Stimulated activated naive B cell treated with anti-CD40 and anti-IgM and Interleukin-4, amounts not matched to agents 10 μg/mL and 1 μg/mL and 100 μg/mL, for 72 hours (primary cell): ENCODE data around the gene METTL2B.
A peak's percentile ranks its signal among the peaks of the same experiment; 100 is the strongest.
"Not testable (repeated sequence)": the region's sequence is repeated elsewhere in the genome, so short reads cannot be mapped to it uniquely, and the experiment has no call there.

Source experiments
- ATAC-seq, 2 donors: fragments of 150-1000 bp; cut with Tn5 transposase; replicated peaks; 2 replicates each; pipeline ENCODE4 v1.10.0; 2021; ENCODE audit warnings: moderate library complexity in 1 of 2
- DNase-seq: peaks from one replicate; pipeline ENCODE4 v3.0.0; 2021
- H3K27ac Mint-ChIP-seq: one replicate; pipeline ENCODE4 v1.8.0; 2022; ENCODE audit warnings: mild to moderate bottlenecking, mixed read lengths
- H3K27me3 Mint-ChIP-seq, 2 donors: one replicate each; pipeline ENCODE4 v1.8.0; 2022; ENCODE audit warnings: mixed read lengths in 2 of 2
- H3K36me3 Mint-ChIP-seq, 2 donors: one replicate each; pipeline ENCODE4 v1.8.0; 2022; ENCODE audit warnings: mixed read lengths in 2 of 2, mild to moderate bottlenecking in 1 of 2
- H3K4me1 Mint-ChIP-seq, 2 donors: one replicate each; pipeline ENCODE4 v1.8.0; 2022; ENCODE audit warnings: mixed read lengths in 2 of 2, mild to moderate bottlenecking in 1 of 2
- H3K4me3 Mint-ChIP-seq, 2 donors: one replicate each; pipeline ENCODE4 v1.8.0; 2022; ENCODE audit warnings: mild to moderate bottlenecking in 2 of 2, mixed read lengths in 2 of 2, moderate library complexity in 1 of 2
- H3K9me3 Mint-ChIP-seq, 2 donors: one replicate each; pipeline ENCODE4 v1.8.0; 2022; ENCODE audit warnings: mixed read lengths in 2 of 2, mild to moderate bottlenecking in 1 of 2

METTL2B gene

DNA sequence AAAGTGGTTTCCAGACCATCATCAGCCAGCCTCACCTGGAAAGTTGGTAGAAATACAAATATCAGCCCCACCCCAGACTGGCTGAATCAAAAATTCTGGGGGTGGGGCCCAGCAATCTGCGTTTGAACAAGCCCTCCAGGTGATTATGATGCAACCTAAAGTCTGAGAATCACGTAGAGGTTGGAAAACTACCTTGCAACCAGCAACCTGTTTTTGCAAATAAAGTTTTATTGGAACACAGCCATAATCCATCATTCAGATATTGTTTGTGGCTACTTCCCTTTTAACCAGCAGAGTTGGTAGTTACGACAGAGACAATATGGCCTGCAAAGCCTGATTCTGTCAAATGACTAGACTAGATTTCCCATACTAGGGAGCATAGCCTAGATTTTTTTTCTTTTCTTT is 49.5 kb downstream of the METTL2B start:
- DNase-seq, H3K9me3 Mint-ChIP-seq, H3K27me3 Mint-ChIP-seq: not testable (repeated sequence)

DNA sequence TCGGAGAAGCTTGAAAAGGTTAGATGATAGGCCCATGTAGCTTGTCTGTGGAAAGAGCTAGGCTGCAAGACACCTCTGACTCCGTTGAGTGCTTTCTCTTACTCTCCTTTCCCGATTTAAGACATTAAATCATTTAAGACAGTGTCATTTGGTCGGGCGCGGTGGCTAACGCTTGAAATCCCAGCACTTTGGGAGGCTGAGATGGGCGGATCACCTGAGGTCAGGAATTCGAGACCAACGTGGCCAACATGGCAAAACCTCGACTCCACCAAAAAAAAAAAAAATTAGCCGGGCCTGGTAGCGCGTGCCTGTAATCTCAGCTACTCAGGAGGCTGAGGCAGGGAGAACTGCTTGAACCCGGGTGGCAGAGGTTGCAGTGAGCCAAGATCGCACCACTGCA is 52.6 kb downstream of the METTL2B start:
- Mint-ChIP-seq H3K4me1 (peaks cover 22 to 24% of the 10 kb centered on the region in 2 donors), H3K27ac (peak overlapping the region; percentile 25)
- not testable (repeated sequence) for H3K27me3 Mint-ChIP-seq, H3K9me3 Mint-ChIP-seq, H3K4me3 Mint-ChIP-seq, ATAC-seq, DNase-seq, H3K36me3 Mint-ChIP-seq

More for the DNA sequence above, 49.5 kb downstream of the METTL2B start:
- H3K27ac Mint-ChIP-seq, H3K4me3 Mint-ChIP-seq, ATAC-seq, H3K36me3 Mint-ChIP-seq: not testable (repeated sequence)
- peaks cover 17 to 18% of the 10 kb centered on the region in 2 donors for H3K4me1 Mint-ChIP-seq

DNA sequence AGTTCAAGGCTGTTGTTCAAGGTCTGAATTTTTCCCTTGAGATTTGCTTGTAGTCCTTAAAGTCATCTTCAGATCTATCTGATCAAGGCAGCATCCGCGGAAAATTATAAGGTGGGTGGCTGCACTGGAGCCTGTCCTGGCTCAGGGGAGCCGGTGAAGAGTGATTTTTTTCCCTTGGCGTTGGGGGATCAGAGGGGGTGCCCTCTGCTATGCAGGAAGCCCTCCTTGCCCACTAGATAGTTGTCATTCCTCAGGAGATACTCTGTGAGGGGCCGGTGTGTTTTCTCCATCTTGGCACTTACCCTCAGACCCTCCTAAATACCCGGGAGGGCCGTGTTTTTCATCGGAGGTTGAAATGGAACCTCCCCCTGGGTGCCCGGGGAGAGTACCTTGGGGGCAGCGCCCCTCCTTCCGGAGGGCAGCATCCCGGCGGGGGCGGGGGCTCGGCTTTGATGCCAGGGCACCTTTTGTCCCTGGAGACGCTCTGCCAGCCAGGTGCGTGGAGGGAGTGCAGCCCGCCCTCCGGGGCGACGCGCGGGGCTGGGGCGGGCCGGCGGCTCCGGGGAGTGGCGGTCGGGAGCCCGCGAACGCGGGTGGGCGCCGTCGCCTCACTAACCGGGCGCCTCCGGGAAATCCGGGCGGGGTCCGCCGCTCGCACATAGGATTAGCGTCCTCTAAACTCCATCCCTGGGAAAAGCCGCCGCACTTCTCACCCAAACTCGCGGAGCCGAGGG is 53.7 kb downstream of the METTL2B start:
- ATAC-seq = peak; percentile 28 to 35
- H3K27me3 Mint-ChIP-seq, H3K9me3 Mint-ChIP-seq: not testable (repeated sequence)
- peak overlapping the region; percentile 85 to 86 for H3K4me3 Mint-ChIP-seq
- peak overlapping the region; percentile 82 for H3K27ac Mint-ChIP-seq
- H3K36me3 Mint-ChIP-seq = peaks cover 6 to 13% of the 10 kb centered on the region in 2 donors
- H3K4me1 Mint-ChIP-seq = peaks cover 24 to 26% of the 10 kb centered on the region in 2 donors
- peak; percentile 29 for DNase-seq

DNA sequence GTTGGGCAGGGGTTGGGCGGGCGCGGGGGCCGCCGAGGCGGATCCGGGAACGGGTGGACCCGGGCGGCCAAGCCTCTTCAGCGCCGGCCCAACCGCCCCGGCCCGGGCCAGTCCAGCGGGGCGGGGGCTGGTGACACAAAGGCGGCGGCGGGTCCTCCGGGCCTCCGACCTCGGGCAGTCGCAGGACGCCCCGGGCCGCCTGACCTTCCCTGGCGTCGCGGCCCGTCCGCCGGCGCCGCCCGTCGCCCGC is 54.2 kb downstream of the METTL2B start:
- DNase-seq = no peak
- Mint-ChIP-seq H3K4me3 (peak overlapping the region; percentile 84 to 86), H3K36me3 (peaks cover 6 to 14% of the 10 kb centered on the region in 2 donors), H3K27me3 (no peaks in the 10 kb centered on the region), H3K27ac (no peak overlapping the region), H3K4me1 (peaks cover 23 to 24% of the 10 kb centered on the region in 2 donors), H3K9me3 (no peaks in the 10 kb centered on the region)
- no peak for ATAC-seq

DNA sequence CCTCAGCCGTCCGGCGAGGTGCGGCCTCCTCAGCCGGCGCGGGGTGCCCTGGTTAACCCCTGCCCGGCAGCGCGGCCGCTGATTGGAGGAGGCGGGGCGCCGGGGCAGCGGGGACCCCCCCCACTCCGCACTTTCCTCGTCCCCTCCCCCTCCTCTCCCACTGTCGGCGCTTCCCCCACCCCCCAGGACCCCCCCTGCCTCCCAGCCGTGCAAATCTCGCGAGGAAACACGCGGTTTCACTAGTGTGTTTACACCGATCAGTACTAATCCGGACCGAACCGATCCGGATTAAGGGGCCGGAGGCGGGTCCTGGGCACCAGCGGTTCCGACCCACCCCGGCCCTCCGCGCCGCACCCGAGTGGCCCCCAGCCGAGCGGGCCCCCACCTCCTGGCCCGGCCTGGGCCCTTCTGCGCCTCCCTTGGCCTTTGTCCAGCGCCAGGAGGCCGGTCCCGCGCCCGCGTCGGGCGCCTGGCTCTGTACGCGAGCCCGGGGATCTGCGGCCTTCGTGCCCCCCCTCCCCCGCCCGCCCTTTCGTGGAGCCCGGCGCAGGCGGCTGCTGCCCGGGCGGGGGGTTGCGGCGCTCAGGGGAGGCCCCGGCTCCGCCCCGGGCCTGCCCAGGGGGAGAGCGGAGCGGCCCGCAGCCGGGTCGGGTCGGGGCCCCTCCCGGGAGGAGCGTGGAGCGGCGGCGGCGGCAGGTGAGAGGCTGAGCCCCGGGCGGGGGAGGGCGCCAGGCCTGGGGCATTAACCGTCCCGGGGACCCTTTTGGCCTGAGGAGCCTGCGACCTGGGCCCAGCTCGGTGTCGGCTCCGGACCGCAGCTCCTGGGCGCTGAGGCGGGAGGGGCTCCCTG is 54.8 kb downstream of the METTL2B start:
- H3K4me3 Mint-ChIP-seq = peak overlapping the region; percentile 84 to 86
- H3K9me3 Mint-ChIP-seq, H3K27me3 Mint-ChIP-seq: not testable (repeated sequence)
- peak overlapping the region; percentile 91 for H3K27ac Mint-ChIP-seq
- peaks cover 23 to 29% of the 10 kb centered on the region in 2 donors for H3K4me1 Mint-ChIP-seq
- ATAC-seq (peak; percentile 83 to 85), DNase-seq (peak; percentile 80)
- peaks cover 9 to 18% of the 10 kb centered on the region in 2 donors for H3K36me3 Mint-ChIP-seq

DNA sequence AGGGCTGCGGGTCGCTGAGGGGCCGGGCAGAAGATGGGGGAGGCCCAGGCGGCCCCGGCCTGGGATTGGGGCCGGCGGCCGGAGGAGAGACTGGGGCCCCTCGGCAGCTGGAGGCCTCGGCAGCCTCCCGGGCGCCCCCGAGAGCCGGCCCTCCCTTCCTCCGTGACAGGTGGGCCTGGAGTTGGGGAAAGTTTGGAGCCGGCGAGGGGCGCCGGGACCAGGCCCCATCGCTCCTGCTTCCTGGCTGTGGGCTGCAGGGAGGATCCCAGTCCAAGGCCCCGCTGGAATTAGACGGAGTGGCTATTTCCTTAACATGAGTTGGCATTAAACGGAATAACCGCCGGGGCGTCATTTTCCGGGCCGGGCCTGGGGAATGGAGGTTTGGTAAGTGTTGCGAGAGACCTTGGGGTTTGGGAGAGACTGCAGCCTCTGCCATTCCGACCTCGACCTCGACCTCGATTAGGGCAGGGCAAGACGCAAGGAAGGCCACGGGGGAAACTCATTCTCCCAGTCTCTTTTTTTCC is 55.5 kb downstream of the METTL2B start:
- peaks cover 10 to 19% of the 10 kb centered on the region in 2 donors for H3K36me3 Mint-ChIP-seq
- H3K27ac Mint-ChIP-seq = peak overlapping the region; percentile 91
- H3K9me3 Mint-ChIP-seq, H3K27me3 Mint-ChIP-seq: not testable (repeated sequence)
- DNase-seq (peak; percentile 17), ATAC-seq (peak in 1 of 2 donors; percentile 20)
- H3K4me1 Mint-ChIP-seq = peaks cover 23 to 29% of the 10 kb centered on the region in 2 donors
- H3K4me3 Mint-ChIP-seq = peak overlapping the region; percentile 84 to 86

DNA sequence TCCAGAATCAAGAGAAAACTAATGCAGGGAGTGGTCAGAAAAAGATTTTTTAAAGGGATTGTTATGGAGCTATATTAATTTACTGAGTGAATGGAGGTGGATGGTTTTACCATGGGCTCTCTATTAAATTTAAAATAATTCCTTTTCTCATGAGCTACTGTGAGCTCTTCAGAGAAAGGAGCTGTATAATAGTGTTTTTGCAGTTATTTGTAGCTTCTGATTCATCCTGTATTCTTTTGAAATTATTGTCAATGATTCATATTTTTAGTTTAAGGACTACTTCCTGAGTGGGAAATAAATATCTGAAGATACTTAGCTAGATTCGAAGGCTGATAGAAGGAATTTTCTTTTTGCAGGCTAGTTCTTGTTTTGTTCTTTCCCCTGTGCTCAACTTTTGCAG is 56.4 kb downstream of the METTL2B start:
- not testable (repeated sequence) for DNase-seq, H3K27me3 Mint-ChIP-seq, ATAC-seq, H3K9me3 Mint-ChIP-seq
- peak overlapping the region; percentile 91 for H3K27ac Mint-ChIP-seq
- H3K36me3 Mint-ChIP-seq = peaks cover 11 to 21% of the 10 kb centered on the region in 2 donors
- peaks cover 23 to 29% of the 10 kb centered on the region in 2 donors for H3K4me1 Mint-ChIP-seq
- H3K4me3 Mint-ChIP-seq = peak overlapping the region; percentile 84 to 86

DNA sequence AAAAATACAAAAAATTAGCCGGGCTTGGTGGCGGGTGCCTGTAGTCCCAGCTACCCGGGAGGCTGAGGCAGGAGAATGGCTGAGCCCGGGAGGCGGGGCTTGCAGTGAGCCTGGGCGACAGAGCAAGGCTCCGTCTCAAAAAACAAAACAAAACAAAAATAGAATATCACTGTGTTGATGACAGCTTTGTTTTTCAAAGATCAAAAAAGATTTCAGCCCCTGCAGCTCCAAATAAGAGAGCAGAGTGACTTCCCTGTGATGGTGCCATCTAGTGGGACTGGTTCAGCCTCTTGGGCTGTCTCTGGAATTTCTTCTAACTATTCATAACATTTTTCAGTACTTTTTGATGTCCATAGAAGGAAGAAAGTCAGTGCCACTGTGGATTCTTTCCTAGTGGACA is 60.9 kb downstream of the METTL2B start:
- peaks cover 22 to 28% of the 10 kb centered on the region in 2 donors for H3K36me3 Mint-ChIP-seq
- ATAC-seq = peak; percentile 60 to 72
- not testable (repeated sequence) for H3K9me3 Mint-ChIP-seq, DNase-seq, H3K4me3 Mint-ChIP-seq, H3K27me3 Mint-ChIP-seq, H3K27ac Mint-ChIP-seq
- peaks cover 16 to 25% of the 10 kb centered on the region in 2 donors for H3K4me1 Mint-ChIP-seq

DNA sequence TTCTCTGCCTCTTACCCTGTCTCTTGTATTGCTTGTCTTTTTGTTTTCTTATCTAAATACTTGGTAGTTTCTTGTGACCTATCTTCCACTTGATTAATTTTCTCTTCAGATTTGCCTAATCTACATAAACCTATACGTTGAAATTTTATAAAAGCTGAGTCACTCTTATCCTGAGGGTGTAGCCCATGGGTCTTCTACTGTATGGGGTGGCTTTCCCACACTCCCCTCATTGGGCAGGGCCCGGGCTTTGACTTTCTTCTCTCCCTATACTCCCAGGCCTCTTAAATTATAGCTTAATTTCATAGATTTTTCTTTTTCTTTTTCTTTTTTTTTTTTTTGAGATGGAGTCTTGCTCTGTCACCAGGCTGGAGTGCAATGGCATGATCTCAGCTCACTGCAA is 66.0 kb downstream of the METTL2B start:
- not testable (repeated sequence) for H3K4me3 Mint-ChIP-seq, ATAC-seq, DNase-seq, H3K27me3 Mint-ChIP-seq, H3K9me3 Mint-ChIP-seq
- Mint-ChIP-seq H3K36me3 (peaks cover 18 to 30% of the 10 kb centered on the region in 2 donors), H3K27ac (peak overlapping the region; percentile 68), H3K4me1 (peaks cover 4 to 10% of the 10 kb centered on the region in 2 donors)

DNA sequence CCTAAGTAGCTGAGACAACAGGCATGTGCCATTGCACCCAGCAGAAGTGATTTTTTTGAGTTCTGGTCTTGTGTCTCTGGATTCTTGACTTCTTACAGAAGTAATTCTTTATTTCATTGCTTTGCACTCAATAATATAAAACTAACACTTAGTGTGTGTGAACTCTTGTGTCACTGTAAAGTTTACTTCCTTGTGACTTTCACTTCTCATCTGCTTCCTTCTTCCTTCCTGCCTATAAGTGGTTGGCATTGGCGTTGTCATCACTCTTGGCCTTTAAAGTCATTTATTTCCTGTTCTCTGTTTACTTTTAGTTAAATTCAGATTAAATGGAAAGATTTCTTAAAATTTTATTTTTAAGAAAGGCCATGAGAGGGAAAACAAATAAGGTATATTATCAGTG is 66.8 kb downstream of the METTL2B start:
- not testable (repeated sequence) for H3K27ac Mint-ChIP-seq, DNase-seq, H3K27me3 Mint-ChIP-seq, H3K9me3 Mint-ChIP-seq, H3K4me3 Mint-ChIP-seq
- H3K4me1 Mint-ChIP-seq = peaks cover 4 to 10% of the 10 kb centered on the region in 2 donors
- H3K36me3 Mint-ChIP-seq = peaks cover 16 to 29% of the 10 kb centered on the region in 2 donors
- ATAC-seq = peak; percentile 34 to 48

DNA sequence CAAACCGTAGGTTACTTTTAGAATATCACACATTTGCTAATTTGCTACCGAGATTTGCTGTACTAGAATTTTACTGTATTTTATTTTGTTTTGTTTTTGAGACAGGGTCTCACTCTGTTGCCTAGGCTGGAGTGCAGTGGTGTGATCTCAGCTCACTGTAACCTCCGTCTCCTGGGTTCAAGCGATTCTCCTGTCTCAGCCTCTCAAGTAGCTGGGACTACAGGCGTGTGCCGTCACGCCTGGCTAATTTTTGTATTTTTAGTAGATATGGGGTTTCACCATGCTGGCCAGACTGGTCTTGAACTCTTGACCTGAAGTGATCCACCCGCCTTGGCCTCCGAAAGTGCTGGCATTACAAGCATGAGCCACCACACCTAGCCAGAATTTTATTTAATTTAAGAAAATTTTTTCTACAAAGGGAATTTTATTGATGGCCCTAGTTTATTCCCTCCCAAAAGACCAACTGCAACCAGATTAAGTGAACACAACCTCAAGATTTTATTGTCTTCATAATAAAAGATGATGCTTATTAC is 69.8 kb downstream of the METTL2B start:
- peaks cover 4 to 19% of the 10 kb centered on the region in 2 donors for H3K4me1 Mint-ChIP-seq
- H3K27ac Mint-ChIP-seq, H3K27me3 Mint-ChIP-seq, ATAC-seq, H3K9me3 Mint-ChIP-seq, DNase-seq, H3K4me3 Mint-ChIP-seq: not testable (repeated sequence)
- H3K36me3 Mint-ChIP-seq = peaks cover 15 to 27% of the 10 kb centered on the region in 2 donors

DNA sequence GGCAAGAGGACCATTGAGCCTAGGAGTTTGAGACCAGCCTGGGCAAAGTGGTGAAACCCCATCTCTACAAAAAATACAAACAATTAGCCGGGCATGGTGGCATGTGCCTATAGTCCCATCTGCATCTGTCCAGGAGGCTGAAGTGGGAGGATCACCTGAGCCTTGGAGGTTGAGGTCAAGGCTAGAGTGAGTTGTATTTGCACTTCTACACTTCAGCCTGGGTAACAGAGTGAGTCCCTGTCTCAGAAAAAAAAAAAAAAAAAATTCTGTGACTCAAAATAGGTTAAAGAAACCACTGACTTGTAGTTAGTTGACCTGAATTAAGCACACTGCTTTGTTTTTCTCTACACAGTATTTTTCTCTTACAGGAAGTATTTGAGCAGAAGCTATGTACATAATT is 74.4 kb downstream of the METTL2B start:
- peaks cover 7 to 18% of the 10 kb centered on the region in 2 donors for H3K36me3 Mint-ChIP-seq
- peak in 1 of 2 donors; percentile 19 for ATAC-seq
- no peak overlapping the region for H3K27ac Mint-ChIP-seq
- no peak overlapping the region for H3K4me3 Mint-ChIP-seq
- H3K9me3 Mint-ChIP-seq = no peaks in the 10 kb centered on the region
- no peak for DNase-seq
- no peaks in the 10 kb centered on the region for H3K27me3 Mint-ChIP-seq
- peaks cover 2 to 11% of the 10 kb centered on the region in 2 donors for H3K4me1 Mint-ChIP-seq

DNA sequence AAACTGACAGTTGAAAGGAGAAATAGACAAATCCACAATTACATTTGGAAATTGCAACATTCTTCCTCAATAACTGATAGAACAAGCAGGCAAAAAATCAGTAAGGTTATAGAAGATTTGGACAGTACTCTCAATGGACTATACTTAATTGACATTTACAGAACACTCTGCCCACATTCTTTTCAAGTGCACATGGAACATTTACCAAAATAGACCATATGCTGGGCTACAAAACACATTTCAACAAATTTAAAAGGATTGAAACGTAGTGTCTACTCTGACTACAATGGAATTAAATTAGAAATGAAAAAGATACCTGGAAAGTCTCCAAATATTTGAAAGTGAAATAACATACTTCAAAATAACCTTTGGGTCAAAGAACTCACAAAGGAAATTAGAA is 77.8 kb downstream of the METTL2B start:
- not testable (repeated sequence) for ATAC-seq, H3K27ac Mint-ChIP-seq, H3K27me3 Mint-ChIP-seq

More for the DNA sequence above, 77.8 kb downstream of the METTL2B start:
- Mint-ChIP-seq H3K4me1 (peaks cover 2 to 11% of the 10 kb centered on the region in 2 donors), H3K36me3 (peaks cover 4 to 10% of the 10 kb centered on the region in 2 donors)
- not testable (repeated sequence) for H3K9me3 Mint-ChIP-seq, H3K4me3 Mint-ChIP-seq, DNase-seq
